Progenitor cell of endocrine pancreas (in vitro differentiated cells): Measurements from ENCODE around the gene ARHGEF11. TPM values are rescaled to one million over a fixed set of nuclear protein-coding genes. Genes with fewer than 3 reads are reported as not detected.

ENCODE experiments used
- DNase-seq: peaks from one replicate; pipeline ENCODE4 v3.0.0; 2021; ENCODE audit warnings: low spot score; ENCODE audit not compliant: unreplicated experiment
- H3K27ac Mint-ChIP-seq: 2 replicates; pipeline ENCODE4 v1.8.0; 2021; ENCODE audit warnings: mild to moderate bottlenecking, moderate library complexity, mixed read lengths
- H3K27me3 Mint-ChIP-seq: 2 replicates; pipeline ENCODE4 v1.8.0; 2021; ENCODE audit warnings: mixed read lengths
- H3K36me3 Mint-ChIP-seq: 2 replicates; pipeline ENCODE4 v1.8.0; 2022; ENCODE audit warnings: mixed read lengths; ENCODE audit not compliant: insufficient read depth
- H3K4me1 Mint-ChIP-seq: 2 replicates; pipeline ENCODE4 v1.8.0; 2021; ENCODE audit warnings: low read depth, mixed read lengths
- H3K4me3 Mint-ChIP-seq: 2 replicates; pipeline ENCODE4 v1.8.0; 2021; ENCODE audit warnings: low read depth, mild to moderate bottlenecking, moderate library complexity, mixed read lengths
- H3K9me3 Mint-ChIP-seq: 2 replicates; pipeline ENCODE4 v1.8.0; 2021; ENCODE audit warnings: low read depth, mixed read lengths
- total RNA-seq: library from RNA; stranded (reverse); gene quantifications from 2 replicates; pipeline ENCODE4 v1.2.1, GENCODE V29; 2021
- TF ChIP-seq, protein P1 (sequence below): fragments of 200-600 bp; sonication (generic); IDR thresholded peaks from one replicate; pipeline ENCODE4 v1.5.0; 2021; ENCODE audit warnings: antibody characterized with exemption, mild to moderate bottlenecking; ENCODE audit not compliant: unreplicated experiment

Gene ARHGEF11
- total RNA-seq, 1 donor from 2014 or later, result 56.7 TPM

DNA sequence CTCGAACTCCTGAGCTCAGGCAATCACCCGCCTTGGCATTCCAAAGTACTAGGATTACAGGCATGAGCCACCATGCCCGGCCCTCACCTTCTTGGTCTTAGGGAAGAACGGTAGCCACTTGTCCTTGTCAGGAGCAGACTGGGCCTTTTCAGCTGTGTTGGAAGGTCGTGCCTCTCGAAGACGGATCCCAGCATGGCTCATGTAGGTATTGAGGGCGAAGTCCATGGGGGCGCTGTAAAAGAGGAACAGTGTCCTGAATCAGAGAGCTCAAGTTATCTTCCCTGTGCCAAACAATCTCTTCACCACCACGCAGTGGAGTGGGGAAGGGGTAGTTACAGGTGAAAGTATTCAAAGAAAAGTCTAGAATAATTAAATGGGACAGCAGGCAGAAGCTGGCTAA lies 89.2 kb downstream of the ARHGEF11 start:
- no peak overlapping the region for H3K4me3 Mint-ChIP-seq
- TF ChIP-seq, protein P1, sequence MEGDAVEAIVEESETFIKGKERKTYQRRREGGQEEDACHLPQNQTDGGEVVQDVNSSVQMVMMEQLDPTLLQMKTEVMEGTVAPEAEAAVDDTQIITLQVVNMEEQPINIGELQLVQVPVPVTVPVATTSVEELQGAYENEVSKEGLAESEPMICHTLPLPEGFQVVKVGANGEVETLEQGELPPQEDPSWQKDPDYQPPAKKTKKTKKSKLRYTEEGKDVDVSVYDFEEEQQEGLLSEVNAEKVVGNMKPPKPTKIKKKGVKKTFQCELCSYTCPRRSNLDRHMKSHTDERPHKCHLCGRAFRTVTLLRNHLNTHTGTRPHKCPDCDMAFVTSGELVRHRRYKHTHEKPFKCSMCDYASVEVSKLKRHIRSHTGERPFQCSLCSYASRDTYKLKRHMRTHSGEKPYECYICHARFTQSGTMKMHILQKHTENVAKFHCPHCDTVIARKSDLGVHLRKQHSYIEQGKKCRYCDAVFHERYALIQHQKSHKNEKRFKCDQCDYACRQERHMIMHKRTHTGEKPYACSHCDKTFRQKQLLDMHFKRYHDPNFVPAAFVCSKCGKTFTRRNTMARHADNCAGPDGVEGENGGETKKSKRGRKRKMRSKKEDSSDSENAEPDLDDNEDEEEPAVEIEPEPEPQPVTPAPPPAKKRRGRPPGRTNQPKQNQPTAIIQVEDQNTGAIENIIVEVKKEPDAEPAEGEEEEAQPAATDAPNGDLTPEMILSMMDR, result no peak
- H3K4me1 Mint-ChIP-seq, result no peaks in the 10 kb centered on the region
- peaks cover 38% of the 10 kb centered on the region for H3K36me3 Mint-ChIP-seq
- H3K27me3 Mint-ChIP-seq, result no peaks in the 10 kb centered on the region
- DNase-seq, result no peak
- no peak overlapping the region for H3K27ac Mint-ChIP-seq
- no peaks in the 10 kb centered on the region for H3K9me3 Mint-ChIP-seq

DNA sequence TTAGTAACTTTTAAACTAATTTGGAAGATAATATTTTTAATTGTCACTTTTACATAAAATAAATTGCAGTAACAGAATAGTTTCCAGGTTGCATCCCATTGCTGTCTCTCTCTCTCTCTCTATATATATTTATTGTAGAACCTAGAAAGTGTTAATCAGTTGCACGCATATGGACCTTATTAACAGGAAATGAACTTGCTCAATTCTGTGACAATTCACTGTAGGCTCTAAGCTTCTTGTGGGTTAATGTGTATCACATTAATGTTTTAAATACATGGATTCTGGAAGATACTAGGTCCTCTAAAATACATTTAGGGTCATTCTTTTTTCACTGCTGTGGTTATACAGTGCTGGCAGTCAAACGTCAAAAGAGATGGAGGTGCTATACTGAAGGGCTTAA lies 92.0 kb downstream of the ARHGEF11 start:
- Mint-ChIP-seq H3K36me3 (peaks cover 27% of the 10 kb centered on the region), H3K9me3 (no peaks in the 10 kb centered on the region), H3K4me3 (no peak overlapping the region), H3K27me3 (no peaks in the 10 kb centered on the region), H3K4me1 (no peaks in the 10 kb centered on the region), H3K27ac (no peak overlapping the region)
- TF ChIP-seq, protein P1, result no peak
- no peak for DNase-seq

- TF ChIP-seq, protein P1, result no peak
- peaks cover 26% of the 10 kb centered on the region for H3K36me3 Mint-ChIP-seq
- DNase-seq, result no peak
- H3K27ac Mint-ChIP-seq, result no peak overlapping the region
- H3K4me3 Mint-ChIP-seq, result no peak overlapping the region
- no peaks in the 10 kb centered on the region for H3K4me1 Mint-ChIP-seq
- no peaks in the 10 kb centered on the region for H3K27me3 Mint-ChIP-seq
- no peaks in the 10 kb centered on the region for H3K9me3 Mint-ChIP-seq
Observed at GRCh38 chr1:156951371-156951770, 94.2 kb downstream of the ARHGEF11 start.

GRCh38 chr1:156949127-156949526 lies 96.4 kb downstream of the ARHGEF11 start:
- H3K4me1 Mint-ChIP-seq, result no peaks in the 10 kb centered on the region
- H3K27ac Mint-ChIP-seq, result no peak overlapping the region
- H3K9me3 Mint-ChIP-seq, result no peaks in the 10 kb centered on the region
- H3K27me3 Mint-ChIP-seq, result no peaks in the 10 kb centered on the region
- no peak overlapping the region for H3K4me3 Mint-ChIP-seq
- peaks cover 27% of the 10 kb centered on the region for H3K36me3 Mint-ChIP-seq
- TF ChIP-seq, protein P1, result no peak
- DNase-seq, result no peak

- no peaks in the 10 kb centered on the region for H3K27me3 Mint-ChIP-seq
- peaks cover 28% of the 10 kb centered on the region for H3K36me3 Mint-ChIP-seq
- no peaks in the 10 kb centered on the region for H3K9me3 Mint-ChIP-seq
- DNase-seq, result no peak
- no peak overlapping the region for H3K27ac Mint-ChIP-seq
- H3K4me3 Mint-ChIP-seq, result no peak overlapping the region
- TF ChIP-seq, protein P1, result peak; percentile 42
- H3K4me1 Mint-ChIP-seq, result no peaks in the 10 kb centered on the region
Observed at GRCh38 chr1:156948708-156949107, 96.8 kb downstream of the ARHGEF11 start.
